T-cell (primary cell): ENCODE data around the gene TTYH3. TPM values are rescaled to one million over a fixed set of nuclear protein-coding genes. Genes with fewer than 3 reads are reported as not detected.
"Not testable (repeated sequence)": the region's sequence is repeated elsewhere in the genome, so short reads cannot be mapped to it uniquely, and the experiment has no call there.

Experiments used
- ATAC-seq, 4 experiments: fragments of 200-7000 bp in 3 of 4; fragments of 150-1000 bp in 1 of 4; cut with Tn5 transposase; replicated peaks in 1 of 4; 1 replicate in 3 of 4; 2 replicates in 1 of 4; pipeline ENCODE4 v1.10.0; 2021; ENCODE audit warnings: moderate library complexity in 3 of 4, mild to moderate bottlenecking in 2 of 4, moderate number of reproducible peaks in 1 of 4
- CTCF ChIA-PET, 2 donors: fragments of 300-600 bp; sonication (Branson Sonifier 250); formaldehyde crosslinking; loops; one replicate each; lab custom pipeline; 2022; ENCODE audit warnings: antibody characterized with exemption in 2 of 2; lab: Charles Lee
- POLR2A ChIA-PET, 2 donors: fragments of 300-600 bp; sonication (Branson Sonifier 250); formaldehyde crosslinking; loops; one replicate each; lab custom pipeline; 2022; ENCODE audit warnings: antibody characterized with exemption in 2 of 2; lab: Charles Lee
- DNase-seq, 35 experiments: peaks; one replicate each; pipeline versions ENCODE4 v3.0.0 to v3.0.0-alpha.2; 2013 to 2023
- H3K27ac ChIP-seq: one replicate; pipeline ENCODE4 v1.5.1; 2013; ENCODE audit warnings: low read length
- H3K27me3 ChIP-seq, 2 experiments: replicated peaks in 1 of 2; 1 replicate in 1 of 2; 2 replicates in 1 of 2; pipeline versions ENCODE4 v1.6.1 to v1.7.0; 2013; ENCODE audit warnings: low read length in 1 of 2, mixed read lengths in 1 of 2; ENCODE audit not compliant: control insufficient read depth in 2 of 2, insufficient read depth in 2 of 2; ENCODE audit errors: extremely low read depth in 1 of 2
- H3K36me3 ChIP-seq, 2 donors: 1 replicate in 1 of 2; 2 replicates in 1 of 2; pipeline versions ENCODE4 v1.6.1 to v1.7.0; 2013; ENCODE audit warnings: low read length in 1 of 2; ENCODE audit not compliant: control insufficient read depth in 2 of 2, insufficient read depth in 1 of 2; ENCODE audit errors: extremely low read depth in 1 of 2
- H3K4me1 ChIP-seq, 2 experiments: 1 replicate in 1 of 2; 2 replicates in 1 of 2; pipeline versions ENCODE4 v1.6.1 to v1.7.0; 2013; ENCODE audit warnings: low read length in 2 of 2, mixed read lengths in 1 of 2; ENCODE audit not compliant: insufficient read depth in 2 of 2, control insufficient read depth in 1 of 2; ENCODE audit errors: extremely low read depth in 1 of 2
- H3K4me3 ChIP-seq, 2 donors: 1 replicate in 1 of 2; 2 replicates in 1 of 2; pipeline versions ENCODE4 v1.5.1 to v1.7.0; 2013; ENCODE audit warnings: mild to moderate bottlenecking in 2 of 2, low read length in 1 of 2, moderate library complexity in 1 of 2; ENCODE audit not compliant: control insufficient read depth in 1 of 2; ENCODE audit errors: extremely low read depth in 1 of 2
- H3K9me3 ChIP-seq: 2 replicates; pipeline ENCODE4 v1.7.0; 2013
- H3K27ac Mint-ChIP-seq, 2 donors: one replicate each; pipeline ENCODE4 v1.8.0; 2020 to 2021; ENCODE audit warnings: mild to moderate bottlenecking in 2 of 2, mixed read lengths in 2 of 2
- H3K27me3 Mint-ChIP-seq, 2 donors: one replicate each; pipeline ENCODE4 v1.8.0; 2021 to 2022; ENCODE audit warnings: mixed read lengths in 2 of 2
- H3K36me3 Mint-ChIP-seq: one replicate; pipeline ENCODE4 v1.8.0; 2021; ENCODE audit warnings: mixed read lengths
- H3K4me1 Mint-ChIP-seq, 3 donors: one replicate each; pipeline ENCODE4 v1.8.0; 2020 to 2022; ENCODE audit warnings: mixed read lengths in 3 of 3, mild to moderate bottlenecking in 1 of 3
- H3K4me3 Mint-ChIP-seq, 3 donors: one replicate each; pipeline ENCODE4 v1.8.0; 2020 to 2022; ENCODE audit warnings: mild to moderate bottlenecking in 3 of 3, mixed read lengths in 3 of 3, moderate library complexity in 3 of 3
- H3K9me3 Mint-ChIP-seq, 3 donors: one replicate each; pipeline ENCODE4 v1.8.0; 2020 to 2022; ENCODE audit warnings: mixed read lengths in 3 of 3
- WGBS: methylation state at CpG from one replicate; pipeline ENCODE4 v1.1.5; 2013; ENCODE audit warnings: missing lambda C conversion rate; ENCODE audit not compliant: insufficient coverage; 5-methylcytosine and 5-hydroxymethylcytosine counted together
- total RNA-seq, 35 experiments: library from RNA in 6 of 35; stranded (reverse) in 6 of 35; fragments of 120-200 nt in 1 of 35; gene quantifications; one replicate each; pipeline versions ENCODE4 v1.2.1 to v1.2.4 and lab custom pipeline; 2013 to 2026

Gene TTYH3
- total RNA-seq, 5 donors from 2014 or later (not counting 1 experiment from before 2014, with no cell fraction given) = 11.5 to 17.7 (median 14.5) TPM

DNA sequence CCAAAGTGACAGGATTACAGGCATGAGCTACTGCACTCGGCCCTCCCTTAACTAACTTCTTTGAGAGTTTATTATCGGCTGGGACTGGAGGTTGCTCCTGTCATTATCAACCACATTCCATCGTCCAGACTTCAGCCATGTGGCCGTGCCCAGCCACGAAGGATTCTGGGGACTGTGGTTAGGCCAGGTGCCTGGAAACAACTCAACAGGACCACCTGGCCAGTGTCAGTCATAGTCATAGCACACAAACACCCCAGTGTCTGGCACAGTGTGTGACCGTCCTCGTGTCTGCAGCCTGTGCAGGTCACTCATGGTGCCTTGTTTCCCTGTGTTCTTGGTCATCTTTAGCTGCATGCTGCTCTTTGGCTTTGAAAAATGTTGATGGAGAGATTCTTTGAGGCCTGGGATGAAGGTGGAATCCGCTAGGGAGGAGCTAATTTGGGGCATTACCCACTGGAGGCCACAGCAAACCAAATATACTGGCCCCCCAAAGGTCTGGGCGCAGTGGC, 43.5 kb downstream of the TTYH3 start:
- POLR2A ChIA-PET = no interaction called here

DNA sequence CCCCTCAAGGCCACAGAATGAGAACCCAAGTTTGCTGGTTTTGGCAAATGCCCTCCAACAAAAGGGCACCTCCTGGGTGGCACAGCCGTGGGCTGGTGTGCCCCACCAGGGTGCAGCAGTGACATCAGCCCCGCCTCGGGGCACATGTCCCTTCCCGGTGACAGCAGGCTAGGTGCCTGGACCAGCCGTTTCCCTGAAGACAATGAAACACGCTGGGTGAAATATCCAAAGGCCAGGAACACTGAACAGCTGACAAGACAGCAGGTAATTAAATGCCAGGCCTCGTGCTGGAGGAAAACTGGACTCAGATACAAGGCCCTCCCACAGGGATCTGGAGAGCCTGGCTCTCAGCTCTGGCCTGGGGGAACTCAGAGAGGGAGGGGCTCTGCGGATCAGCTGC, 44.8 kb downstream of the TTYH3 start:
- peaks cover 0 to 21% of the 10 kb centered on the region in 2 experiments for H3K27me3 ChIP-seq
- H3K4me1 ChIP-seq, H3K4me3 ChIP-seq, ATAC-seq, DNase-seq, CTCF ChIA-PET, H3K4me3 Mint-ChIP-seq, POLR2A ChIA-PET, H3K4me1 Mint-ChIP-seq, H3K9me3 Mint-ChIP-seq, H3K27ac Mint-ChIP-seq, H3K27ac ChIP-seq, H3K36me3 Mint-ChIP-seq, H3K36me3 ChIP-seq, H3K9me3 ChIP-seq, H3K27me3 Mint-ChIP-seq: not testable (repeated sequence)
- WGBS = 93% methylated on average over 3 of the region's 8 CpGs

More for the DNA sequence above, 43.5 kb downstream of the TTYH3 start:
- H3K4me1 ChIP-seq = peaks cover 0 to 9% of the 10 kb centered on the region in 2 experiments
- no peaks in the 10 kb centered on the region for H3K36me3 Mint-ChIP-seq
- no peak overlapping the region for H3K27ac Mint-ChIP-seq
- H3K36me3 ChIP-seq = no peaks in the 10 kb centered on the region
- 100% methylated on average over 1 of the region's 9 CpGs for WGBS
- no peak overlapping the region for H3K27ac ChIP-seq
- DNase-seq (no peak), ATAC-seq (no peak)
- no peak overlapping the region for H3K4me3 ChIP-seq
- H3K4me3 Mint-ChIP-seq = no peak overlapping the region
- CTCF ChIA-PET = interaction anchor here in 1 of 2 donors (1.1 kb wide), 1 partner anchor 35 kb away, joined by 3 read pairs; no protein-coding TSS in a partner anchor
- H3K27me3 Mint-ChIP-seq = peaks cover 7 to 9% of the 10 kb centered on the region in 2 donors
- H3K4me1 Mint-ChIP-seq = peaks cover 6 to 9% (median 7%) of the 10 kb centered on the region in 3 donors
- H3K27me3 ChIP-seq = peaks cover 0 to 24% of the 10 kb centered on the region in 2 experiments
- no peaks in the 10 kb centered on the region for H3K9me3 ChIP-seq
- H3K9me3 Mint-ChIP-seq = no peaks in the 10 kb centered on the region

DNA sequence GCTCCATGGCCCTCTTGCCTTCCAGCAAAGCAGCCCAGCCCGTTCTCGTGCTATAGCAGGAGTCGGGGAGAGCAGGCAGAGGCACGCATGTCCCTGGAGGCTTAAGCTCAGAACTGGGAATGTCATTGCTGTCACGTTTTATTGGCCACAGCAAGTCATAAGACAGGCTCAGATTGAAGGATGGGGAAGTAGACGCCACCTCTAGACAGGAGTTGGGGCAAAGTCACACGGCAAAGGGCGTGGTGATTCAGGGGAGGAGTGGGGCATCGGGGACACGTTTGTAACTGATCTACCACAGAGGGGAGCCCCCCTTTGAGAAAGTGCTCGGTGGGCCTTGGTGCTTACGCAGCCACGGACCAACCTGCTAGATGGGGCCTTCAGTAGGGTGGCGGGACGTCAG, 46.7 kb downstream of the TTYH3 start:
- WGBS = 87% methylated on average over 5 of the region's 15 CpGs
- CTCF ChIA-PET, H3K9me3 Mint-ChIP-seq, H3K27ac ChIP-seq, H3K27me3 Mint-ChIP-seq, ATAC-seq, H3K4me1 ChIP-seq, H3K4me3 Mint-ChIP-seq, H3K36me3 ChIP-seq, H3K4me1 Mint-ChIP-seq, DNase-seq, H3K27ac Mint-ChIP-seq, H3K9me3 ChIP-seq, H3K4me3 ChIP-seq, POLR2A ChIA-PET, H3K36me3 Mint-ChIP-seq: not testable (repeated sequence)
- peaks cover 0 to 27% of the 10 kb centered on the region in 2 experiments for H3K27me3 ChIP-seq

DNA sequence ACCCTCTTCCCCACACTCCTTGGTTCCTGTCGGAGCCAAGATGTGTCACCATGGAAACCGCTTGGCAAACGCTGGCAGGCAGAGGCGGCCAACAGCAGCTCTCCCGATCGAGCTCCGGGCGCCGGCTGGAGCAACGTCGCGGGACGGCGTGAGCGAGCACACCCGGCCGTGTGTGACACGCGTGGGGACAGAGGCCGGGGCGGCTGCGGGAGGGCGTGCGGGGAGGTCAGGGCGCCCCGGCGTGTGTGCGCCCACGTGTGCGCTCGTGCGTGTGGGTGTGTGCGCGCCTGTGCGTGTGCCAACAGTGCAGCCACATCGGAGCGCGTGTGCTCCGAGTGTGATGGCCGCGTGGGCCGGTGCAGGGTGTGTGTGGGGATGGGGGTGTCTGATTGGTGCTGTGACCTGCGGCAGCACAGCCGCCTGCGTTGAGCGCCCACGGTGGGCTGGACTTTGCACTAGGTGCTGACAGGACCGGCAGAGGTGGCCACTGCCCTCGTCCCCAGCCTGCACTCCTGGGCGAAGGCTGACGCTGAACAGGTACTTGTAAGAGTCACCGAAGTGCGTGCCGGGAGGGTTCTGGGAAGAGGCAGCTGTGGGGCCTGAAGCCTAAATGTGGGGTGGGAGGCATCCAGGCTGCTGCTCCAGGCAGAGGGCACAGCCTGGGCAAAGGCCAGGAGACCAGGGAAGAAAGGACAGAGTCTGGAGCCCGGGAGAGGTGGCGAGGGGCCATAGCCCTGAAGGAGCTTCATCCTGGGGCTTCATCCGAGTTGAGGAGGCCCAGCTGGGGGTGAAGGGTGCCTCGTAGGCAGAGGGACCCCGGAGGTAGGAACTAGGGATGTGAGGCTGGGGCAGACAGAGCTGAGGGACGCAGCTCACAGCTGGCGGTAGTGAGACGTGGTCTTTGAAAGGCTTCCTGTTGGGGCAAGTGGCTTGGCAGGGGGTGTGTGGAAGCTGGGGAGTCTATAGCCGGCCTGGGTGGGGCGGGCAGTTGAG, 47.6 kb downstream of the TTYH3 start:
- CTCF ChIA-PET, H3K4me3 ChIP-seq, POLR2A ChIA-PET, H3K4me1 ChIP-seq, H3K9me3 Mint-ChIP-seq, H3K4me3 Mint-ChIP-seq, DNase-seq, H3K27ac Mint-ChIP-seq, H3K27me3 Mint-ChIP-seq, H3K27ac ChIP-seq, H3K4me1 Mint-ChIP-seq, H3K36me3 Mint-ChIP-seq, H3K9me3 ChIP-seq, H3K36me3 ChIP-seq: not testable (repeated sequence)
- H3K27me3 ChIP-seq = peaks cover 0 to 31% of the 10 kb centered on the region in 2 experiments
- 88% methylated on average over 44 of the region's 64 CpGs for WGBS
- peak in 2 of 4 experiments; percentile 39 to 41 for ATAC-seq

DNA sequence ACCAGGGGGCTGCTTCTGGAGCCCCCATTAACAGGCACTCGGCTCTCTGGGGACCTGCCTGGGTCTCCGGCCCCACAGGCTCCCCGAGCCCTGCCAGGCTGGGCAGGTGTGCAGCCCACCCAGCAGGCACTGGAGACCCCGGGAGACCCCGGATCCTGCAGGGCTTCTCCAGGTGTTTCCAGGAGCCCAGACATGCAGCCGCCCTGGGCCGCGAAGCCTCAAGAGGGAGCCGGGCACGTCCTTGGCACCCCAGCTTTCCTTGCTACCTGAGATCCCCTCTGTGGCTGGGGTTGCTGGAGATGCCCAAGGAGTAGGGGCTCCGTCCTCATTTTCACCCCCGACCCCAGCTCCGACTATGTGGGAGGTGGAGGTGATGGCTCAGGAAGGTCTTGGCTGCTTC, 48.5 kb downstream of the TTYH3 start:
- Mint-ChIP-seq H3K36me3 (no peaks in the 10 kb centered on the region), H3K9me3 (no peaks in the 10 kb centered on the region), H3K27me3 (peaks cover 4 to 9% of the 10 kb centered on the region in 2 donors), H3K4me3 (no peak overlapping the region), H3K4me1 (no peaks in the 10 kb centered on the region), H3K27ac (no peak overlapping the region)
- Histone ChIP-seq H3K36me3 (no peaks in the 10 kb centered on the region), H3K9me3 (no peaks in the 10 kb centered on the region), H3K4me1 (no peaks in the 10 kb centered on the region), H3K27me3 (peaks cover 0 to 38% of the 10 kb centered on the region in 2 experiments), H3K27ac (no peak overlapping the region), H3K4me3 (no peak overlapping the region)
- CTCF ChIA-PET = no interaction called here
- ATAC-seq (no peak), DNase-seq (no peak)
- WGBS = 88% methylated on average over 10 of the region's 13 CpGs
- POLR2A ChIA-PET = no interaction called here

DNA sequence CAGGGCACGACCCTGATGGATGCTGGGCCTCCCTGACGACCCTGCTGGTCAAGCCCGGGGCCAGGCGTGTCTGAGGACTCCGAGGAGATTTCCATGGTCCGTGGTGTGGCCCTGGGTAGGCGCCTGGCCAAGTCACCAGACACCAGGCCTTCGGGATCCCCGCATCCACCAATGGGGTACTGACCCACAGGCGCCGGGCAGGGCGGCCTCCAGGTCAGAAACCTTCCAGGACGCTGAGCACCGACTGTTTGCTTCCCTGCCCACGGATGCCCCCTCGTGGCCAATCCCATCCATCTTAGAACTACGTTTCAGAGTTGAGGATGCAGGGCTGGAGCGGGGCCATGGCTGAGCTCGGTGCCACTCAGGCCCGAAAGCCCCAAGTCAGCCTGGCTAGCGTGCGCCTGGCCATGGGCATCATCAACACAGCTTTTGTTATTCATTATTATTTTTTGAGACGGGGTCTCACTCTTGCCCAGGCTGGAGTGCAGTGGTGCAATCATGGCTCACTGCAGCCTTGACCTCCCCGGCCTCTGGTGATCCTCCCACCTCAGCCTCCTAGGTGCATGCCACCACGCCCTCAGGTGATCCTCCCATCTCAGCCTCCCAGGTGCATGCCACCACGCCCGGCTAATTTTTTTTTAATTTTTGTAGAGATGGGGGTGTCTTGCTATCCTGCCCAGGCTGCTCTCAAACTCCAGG, 49.2 kb downstream of the TTYH3 start:
- no peaks in the 10 kb centered on the region for H3K4me1 ChIP-seq
- ATAC-seq (peak in 2 of 4 experiments; percentile 40 to 45), DNase-seq (peak in 25 of 35 experiments; percentile 10 to 66 (median 40))
- H3K9me3 ChIP-seq = no peaks in the 10 kb centered on the region
- Mint-ChIP-seq H3K4me1 (no peaks in the 10 kb centered on the region), H3K4me3 (no peak overlapping the region), H3K36me3 (no peaks in the 10 kb centered on the region), H3K27me3 (peaks cover 7 to 10% of the 10 kb centered on the region in 2 donors), H3K27ac (no peak overlapping the region), H3K9me3 (no peaks in the 10 kb centered on the region)
- WGBS = 59% methylated on average over 17 of the region's 27 CpGs
- H3K27ac ChIP-seq = no peak overlapping the region
- ChIA-PET POLR2A (no interaction called here), CTCF (interaction anchor here (0.6 to 1.5 kb wide), 2 partner anchors 18 to 1106 kb away, joined by 3 to 5 read pairs; no protein-coding TSS in a partner anchor)
- peaks cover 0 to 39% of the 10 kb centered on the region in 2 experiments for H3K27me3 ChIP-seq
- no peaks in the 10 kb centered on the region for H3K36me3 ChIP-seq
- H3K4me3 ChIP-seq = no peak overlapping the region
